ENCODE measurements around the gene AP3S1. TPM values are rescaled to one million over a fixed set of nuclear protein-coding genes. Genes with fewer than 3 reads are reported as not detected.

Gene AP3S1
- total RNA-seq, 1 donor from 2014 or later = 157 TPM

DNA sequence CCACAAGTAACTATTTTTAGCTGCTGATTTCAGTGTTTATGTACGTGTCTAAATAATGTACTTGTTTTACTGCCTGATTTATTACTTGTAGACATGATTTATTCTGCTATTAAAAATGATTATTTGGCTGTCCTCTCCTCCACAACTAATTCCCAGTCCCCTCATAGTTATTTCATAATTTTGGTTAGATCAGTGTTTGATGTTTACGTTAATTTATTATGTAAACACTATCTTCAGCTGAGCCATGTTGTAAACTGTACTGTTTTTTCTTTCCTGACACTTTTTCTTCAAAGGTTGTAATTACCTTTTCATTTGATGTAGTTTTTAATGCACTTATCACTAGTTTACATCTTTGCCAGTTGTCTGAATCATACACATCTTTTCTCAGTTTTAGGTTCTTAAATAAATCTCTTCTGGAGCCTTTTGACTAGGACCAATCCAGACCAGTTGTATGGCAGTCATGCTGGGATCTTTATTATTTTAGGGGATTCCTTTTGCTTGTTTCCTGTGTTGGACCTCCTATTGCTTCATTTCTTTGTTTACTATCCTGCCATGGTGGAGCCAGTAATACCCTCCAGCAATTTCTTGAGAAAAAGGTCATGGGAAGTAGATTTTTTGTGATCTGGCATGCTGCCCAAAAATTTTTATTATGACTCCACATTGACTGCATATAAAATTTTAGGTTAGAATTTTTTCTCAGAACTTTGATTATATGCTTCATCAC lies 16.1 kb downstream of the AP3S1 start:
- Histone ChIP-seq H3K27ac (no peak overlapping the region), H2AFZ (replicated peaks) (no peak overlapping the region), H3K36me3 (no peaks in the 10 kb centered on the region), H3K4me2 (peak overlapping the region; percentile 47), H3F3A (ENCODE audit: low read depth) (no peaks in the 10 kb centered on the region), H3K9ac (no peak overlapping the region), H3K79me2 (ENCODE audit: low read depth) (peaks cover 72% of the 10 kb centered on the region), H3K4me3 (no peak overlapping the region), H3K4me1 (peaks cover 17% of the 10 kb centered on the region), H3K9me3 (ENCODE audit: low read depth) (no peaks in the 10 kb centered on the region), H3K27me3 (no peaks in the 10 kb centered on the region), H4K20me1 (ENCODE audit: low read depth) (no peaks in the 10 kb centered on the region)
- TF ChIP-seq EZH2phosphoT487 (IDR thresholded peaks at IDR 0.05) (no peak), EZH2 (IDR thresholded peaks at IDR 0.05) (no peak)
- TF ChIP-seq, protein P1, sequence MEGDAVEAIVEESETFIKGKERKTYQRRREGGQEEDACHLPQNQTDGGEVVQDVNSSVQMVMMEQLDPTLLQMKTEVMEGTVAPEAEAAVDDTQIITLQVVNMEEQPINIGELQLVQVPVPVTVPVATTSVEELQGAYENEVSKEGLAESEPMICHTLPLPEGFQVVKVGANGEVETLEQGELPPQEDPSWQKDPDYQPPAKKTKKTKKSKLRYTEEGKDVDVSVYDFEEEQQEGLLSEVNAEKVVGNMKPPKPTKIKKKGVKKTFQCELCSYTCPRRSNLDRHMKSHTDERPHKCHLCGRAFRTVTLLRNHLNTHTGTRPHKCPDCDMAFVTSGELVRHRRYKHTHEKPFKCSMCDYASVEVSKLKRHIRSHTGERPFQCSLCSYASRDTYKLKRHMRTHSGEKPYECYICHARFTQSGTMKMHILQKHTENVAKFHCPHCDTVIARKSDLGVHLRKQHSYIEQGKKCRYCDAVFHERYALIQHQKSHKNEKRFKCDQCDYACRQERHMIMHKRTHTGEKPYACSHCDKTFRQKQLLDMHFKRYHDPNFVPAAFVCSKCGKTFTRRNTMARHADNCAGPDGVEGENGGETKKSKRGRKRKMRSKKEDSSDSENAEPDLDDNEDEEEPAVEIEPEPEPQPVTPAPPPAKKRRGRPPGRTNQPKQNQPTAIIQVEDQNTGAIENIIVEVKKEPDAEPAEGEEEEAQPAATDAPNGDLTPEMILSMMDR (IDR thresholded peaks at IDR 0.05) = no peak
- Mint-ChIP-seq H3K27me3 (ENCODE audit: insufficient read depth, low read depth) (no peaks in the 10 kb centered on the region), H3K27ac (peak overlapping the region; percentile 65), H3K36me3 (peaks cover 17% of the 10 kb centered on the region), H3K4me3 (no peak overlapping the region), H3K9me3 (peaks cover 20% of the 10 kb centered on the region), H3K4me1 (peaks cover 19% of the 10 kb centered on the region)
- DNase-seq (ENCODE audit: low spot score) = peak; percentile 12

DNA sequence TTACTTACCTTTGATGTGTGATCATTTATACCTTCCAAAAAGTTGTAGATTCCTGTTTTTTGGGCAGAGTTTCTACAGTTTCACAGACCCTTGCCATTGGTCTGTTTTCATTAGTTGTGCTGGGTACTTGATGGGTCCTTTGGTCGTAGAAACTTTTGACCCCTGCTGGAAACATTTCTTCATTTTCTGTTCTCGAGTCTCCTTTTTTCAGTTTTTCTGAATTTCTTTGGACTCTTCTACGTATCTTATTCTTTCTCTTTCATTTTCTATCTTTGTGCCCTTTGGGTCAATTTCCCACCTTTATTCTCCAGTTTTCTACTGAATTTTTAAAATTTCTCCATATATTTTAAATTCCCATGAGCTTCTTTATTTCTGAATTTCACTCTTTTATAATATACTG lies 16.7 kb downstream of the AP3S1 start:
- Histone ChIP-seq H2AFZ (replicated peaks) (no peak overlapping the region), H3K9me3 (ENCODE audit: low read depth) (no peaks in the 10 kb centered on the region), H3K4me1 (peaks cover 17% of the 10 kb centered on the region), H3F3A (ENCODE audit: low read depth) (no peaks in the 10 kb centered on the region), H3K9ac (no peak overlapping the region), H3K27ac (no peak overlapping the region), H4K20me1 (ENCODE audit: low read depth) (no peaks in the 10 kb centered on the region), H3K36me3 (no peaks in the 10 kb centered on the region), H3K27me3 (no peaks in the 10 kb centered on the region), H3K4me3 (no peak overlapping the region), H3K4me2 (peak overlapping the region; percentile 47), H3K79me2 (ENCODE audit: low read depth) (peaks cover 68% of the 10 kb centered on the region)
- DNase-seq (ENCODE audit: low spot score) = no peak
- peaks cover 19% of the 10 kb centered on the region for H3K4me1 Mint-ChIP-seq
- peaks cover 16% of the 10 kb centered on the region for H3K9me3 Mint-ChIP-seq
- TF ChIP-seq EZH2 (IDR thresholded peaks at IDR 0.05) = no peak
- H3K27me3 Mint-ChIP-seq (ENCODE audit: insufficient read depth, low read depth) = no peaks in the 10 kb centered on the region
- H3K4me3 Mint-ChIP-seq = peak overlapping the region; percentile 54
- peak overlapping the region; percentile 74 for H3K27ac Mint-ChIP-seq
- H3K36me3 Mint-ChIP-seq = peaks cover 12% of the 10 kb centered on the region

DNA sequence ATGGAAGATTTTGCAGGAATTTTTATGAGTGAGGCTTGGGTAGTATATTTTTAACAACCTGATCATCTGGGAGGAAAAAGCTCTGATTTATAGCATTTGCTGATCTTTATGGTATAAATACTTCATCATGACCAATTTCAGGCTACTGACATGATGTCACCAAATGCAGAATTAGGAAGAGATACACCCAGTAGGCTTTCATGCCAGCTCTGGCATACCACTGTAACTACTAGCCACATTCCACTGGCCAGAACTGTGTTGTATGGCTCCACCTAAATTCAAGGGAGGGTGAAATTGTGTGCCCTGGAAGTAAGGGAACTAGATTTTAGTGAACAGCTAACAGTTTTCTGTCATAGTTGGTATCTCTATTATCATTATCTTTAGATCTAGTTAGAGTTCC lies 17.6 kb downstream of the AP3S1 start:
- H3K9ac ChIP-seq = no peak overlapping the region
- H3K4me1 ChIP-seq = peaks cover 17% of the 10 kb centered on the region
- H3K27me3 ChIP-seq = no peaks in the 10 kb centered on the region
- H3K27ac ChIP-seq = no peak overlapping the region
- peaks cover 65% of the 10 kb centered on the region for H3K79me2 ChIP-seq (ENCODE audit: low read depth)
- no peaks in the 10 kb centered on the region for H3K9me3 ChIP-seq (ENCODE audit: low read depth)
- H3K27me3 Mint-ChIP-seq (ENCODE audit: insufficient read depth, low read depth) = no peaks in the 10 kb centered on the region
- no peak for DNase-seq (ENCODE audit: low spot score)
- peaks cover 15% of the 10 kb centered on the region for H3K9me3 Mint-ChIP-seq
- TF ChIP-seq, protein P1 (IDR thresholded peaks at IDR 0.05) = no peak
- H2AFZ ChIP-seq (replicated peaks) = no peak overlapping the region
- H4K20me1 ChIP-seq (ENCODE audit: low read depth) = no peaks in the 10 kb centered on the region
- H3K36me3 ChIP-seq = no peaks in the 10 kb centered on the region
- H3F3A ChIP-seq (ENCODE audit: low read depth) = no peaks in the 10 kb centered on the region
- H3K4me3 ChIP-seq = no peak overlapping the region
- H3K4me1 Mint-ChIP-seq = peaks cover 19% of the 10 kb centered on the region
- H3K36me3 Mint-ChIP-seq = peaks cover 7% of the 10 kb centered on the region
- H3K4me2 ChIP-seq = no peak overlapping the region
- no peak overlapping the region for H3K27ac Mint-ChIP-seq
- H3K4me3 Mint-ChIP-seq = no peak overlapping the region

DNA sequence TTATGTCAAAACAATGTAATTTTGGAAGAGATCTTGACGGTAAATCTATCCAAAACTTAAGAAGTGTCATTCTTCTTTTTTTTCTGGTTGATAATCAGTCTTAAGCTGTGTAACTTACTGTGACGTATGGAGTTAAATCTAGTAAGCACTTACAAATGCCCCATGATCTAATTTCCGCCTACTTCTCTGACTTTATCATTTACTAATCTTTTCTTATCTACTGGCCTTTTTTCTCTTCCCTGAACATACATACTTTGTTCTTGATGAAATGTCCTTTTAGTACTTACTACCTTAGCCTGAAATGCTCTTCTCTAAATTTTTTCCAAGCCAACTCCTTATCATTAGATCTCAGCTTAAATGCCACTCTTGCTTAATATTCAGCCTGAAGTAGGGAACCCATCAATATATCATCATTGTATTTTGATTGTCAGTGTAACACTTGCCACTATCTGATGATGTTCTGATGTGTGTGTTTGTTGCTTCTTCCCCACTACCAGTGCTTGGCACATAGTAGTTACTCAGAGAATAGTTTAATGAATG lies 27.6 kb downstream of the AP3S1 start:
- Mint-ChIP-seq H3K27ac (no peak overlapping the region), H3K4me1 (peaks cover 7% of the 10 kb centered on the region), H3K4me3 (no peak overlapping the region), H3K36me3 (peaks cover 13% of the 10 kb centered on the region), H3K9me3 (no peaks in the 10 kb centered on the region), H3K27me3 (ENCODE audit: insufficient read depth, low read depth) (no peaks in the 10 kb centered on the region)
- Histone ChIP-seq H3K36me3 (no peaks in the 10 kb centered on the region), H3F3A (ENCODE audit: low read depth) (no peaks in the 10 kb centered on the region), H4K20me1 (ENCODE audit: low read depth) (no peaks in the 10 kb centered on the region), H3K27ac (no peak overlapping the region), H3K4me1 (no peaks in the 10 kb centered on the region), H3K79me2 (ENCODE audit: low read depth) (peaks cover 11% of the 10 kb centered on the region), H2AFZ (replicated peaks) (no peak overlapping the region), H3K4me2 (no peak overlapping the region), H3K4me3 (no peak overlapping the region), H3K9me3 (ENCODE audit: low read depth) (no peaks in the 10 kb centered on the region), H3K27me3 (no peaks in the 10 kb centered on the region), H3K9ac (no peak overlapping the region)
- TF ChIP-seq EZH2phosphoT487 (IDR thresholded peaks at IDR 0.05) (no peak), EZH2 (IDR thresholded peaks at IDR 0.05) (no peak)
- TF ChIP-seq, protein P1 (IDR thresholded peaks at IDR 0.05) = no peak
- DNase-seq (ENCODE audit: low spot score) = no peak
